Peyer's patch (tissue), 4 donors: ENCODE data around the gene KRTAP29-1.

Experiments used
- POLR2A ChIP-seq, 2 donors: fragments of 450-650 bp; IDR thresholded peaks; one replicate each; pipeline ENCODE4 v1.5.1; 2017; ENCODE audit warnings: antibody characterized with exemption in 2 of 2, mild to moderate bottlenecking in 2 of 2, moderate library complexity in 2 of 2
- TF ChIP-seq, protein P1 (sequence below), 6 experiments: fragments of 450-650 bp in 4 of 6; fragments of 200-600 bp in 2 of 6; sonication (generic) in 1 of 6; IDR thresholded peaks; one replicate each; pipeline ENCODE4 v1.5.1; 2017 to 2019; ENCODE audit warnings: antibody characterized with exemption in 6 of 6, mild to moderate bottlenecking in 3 of 6, moderate library complexity in 1 of 6

GRCh38 chr17:41340494-41340893, 37.8 kb upstream of the KRTAP29-1 start:
- no peak for TF ChIP-seq POLR2A (IDR thresholded peaks at IDR 0.05)
- TF ChIP-seq, protein P1, sequence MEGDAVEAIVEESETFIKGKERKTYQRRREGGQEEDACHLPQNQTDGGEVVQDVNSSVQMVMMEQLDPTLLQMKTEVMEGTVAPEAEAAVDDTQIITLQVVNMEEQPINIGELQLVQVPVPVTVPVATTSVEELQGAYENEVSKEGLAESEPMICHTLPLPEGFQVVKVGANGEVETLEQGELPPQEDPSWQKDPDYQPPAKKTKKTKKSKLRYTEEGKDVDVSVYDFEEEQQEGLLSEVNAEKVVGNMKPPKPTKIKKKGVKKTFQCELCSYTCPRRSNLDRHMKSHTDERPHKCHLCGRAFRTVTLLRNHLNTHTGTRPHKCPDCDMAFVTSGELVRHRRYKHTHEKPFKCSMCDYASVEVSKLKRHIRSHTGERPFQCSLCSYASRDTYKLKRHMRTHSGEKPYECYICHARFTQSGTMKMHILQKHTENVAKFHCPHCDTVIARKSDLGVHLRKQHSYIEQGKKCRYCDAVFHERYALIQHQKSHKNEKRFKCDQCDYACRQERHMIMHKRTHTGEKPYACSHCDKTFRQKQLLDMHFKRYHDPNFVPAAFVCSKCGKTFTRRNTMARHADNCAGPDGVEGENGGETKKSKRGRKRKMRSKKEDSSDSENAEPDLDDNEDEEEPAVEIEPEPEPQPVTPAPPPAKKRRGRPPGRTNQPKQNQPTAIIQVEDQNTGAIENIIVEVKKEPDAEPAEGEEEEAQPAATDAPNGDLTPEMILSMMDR (IDR thresholded peaks at IDR 0.05), result no peak
